HG03108 (cell line): Measurements from ENCODE around the gene MARCHF2.
A peak's percentile ranks its signal among the peaks of the same experiment; 100 is the strongest.
"Not testable (repeated sequence)": the region's sequence is repeated elsewhere in the genome, so short reads cannot be mapped to it uniquely, and the experiment has no call there.

Experiments
- ATAC-seq: cut with Tn5 transposase; IDR thresholded peaks from one replicate; pipeline ENCODE4 v1.9.1; 2021; ENCODE audit warnings: moderate library complexity; ENCODE audit not compliant: unreplicated experiment

The MARCHF2 gene

GRCh38 chr19:8404391-8405151 is 8.5 kb upstream of the MARCHF2 start:
- no peak for ATAC-seq

- not testable (repeated sequence) for ATAC-seq
Observed at GRCh38 chr19:8410718-8411117, 2.4 kb upstream of the MARCHF2 start.

- ATAC-seq = no peak
Observed at GRCh38 chr19:8413629-8413995, 507 bp downstream of the MARCHF2 start.

- ATAC-seq = no peak
Observed at GRCh38 chr19:8416796-8417195, 3.7 kb downstream of the MARCHF2 start.

GRCh38 chr19:8421484-8422461 is 8.7 kb downstream of the MARCHF2 start:
- ATAC-seq = no peak

- no peak for ATAC-seq
Observed at GRCh38 chr19:8423817-8424223, 10.7 kb downstream of the MARCHF2 start.

- not testable (repeated sequence) for ATAC-seq
Observed at GRCh38 chr19:8425331-8425730, 12.2 kb downstream of the MARCHF2 start.

- no peak for ATAC-seq
Observed at GRCh38 chr19:8426283-8426682, 13.2 kb downstream of the MARCHF2 start.

GRCh38 chr19:8429044-8429443 is 15.9 kb downstream of the MARCHF2 start:
- no peak for ATAC-seq

- no peak for ATAC-seq
Observed at GRCh38 chr19:8429826-8430225, 16.7 kb downstream of the MARCHF2 start.

GRCh38 chr19:8430650-8431049 is 17.5 kb downstream of the MARCHF2 start:
- no peak for ATAC-seq

- ATAC-seq = no peak
Observed at GRCh38 chr19:8438236-8438635, 25.1 kb downstream of the MARCHF2 start.

GRCh38 chr19:8441725-8442544 is 28.8 kb downstream of the MARCHF2 start:
- no peak for ATAC-seq

- ATAC-seq = not testable (repeated sequence)
Observed at GRCh38 chr19:8444140-8444676, 31.1 kb downstream of the MARCHF2 start.

- ATAC-seq = peak; percentile 67
Observed at GRCh38 chr19:8444677-8445487, 31.8 kb downstream of the MARCHF2 start, which contains the start of gene HNRNPM. Gene HNRNPM (plus strand): TSS chr19:8444975. CDS start chr19:8444999, 24 bp downstream.

- no peak for ATAC-seq
Observed at GRCh38 chr19:8445488-8446001, 32.4 kb downstream of the MARCHF2 start.

- ATAC-seq = no peak
Observed at GRCh38 chr19:8446061-8446709, 33.1 kb downstream of the MARCHF2 start.

- ATAC-seq = no peak
Observed at GRCh38 chr19:8449830-8450229, 36.7 kb downstream of the MARCHF2 start.

GRCh38 chr19:8451377-8451776 is 38.3 kb downstream of the MARCHF2 start:
- no peak for ATAC-seq
